ENCODE results near the gene APOC3.

DNA sequence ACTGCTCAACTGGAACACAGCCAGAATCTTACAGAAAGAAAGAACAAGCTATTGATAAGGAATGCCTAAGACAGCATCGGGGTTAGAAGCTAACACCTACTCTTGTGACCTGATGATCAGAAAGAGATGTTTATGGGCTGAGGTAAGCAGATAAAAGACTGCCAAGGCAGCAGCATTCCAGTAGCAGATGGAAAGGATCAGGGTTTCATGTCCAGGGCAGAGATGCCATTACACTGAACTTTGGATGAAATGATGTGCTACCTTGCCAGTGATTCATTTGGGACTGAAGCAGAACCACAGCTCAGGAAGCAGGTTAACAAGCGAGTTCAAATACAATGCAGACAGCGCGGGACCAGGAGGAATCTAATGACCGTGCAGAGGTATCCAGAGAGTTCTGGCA, 34.8 kb downstream of the APOC3 start:
- TF ChIP-seq, protein P1, sequence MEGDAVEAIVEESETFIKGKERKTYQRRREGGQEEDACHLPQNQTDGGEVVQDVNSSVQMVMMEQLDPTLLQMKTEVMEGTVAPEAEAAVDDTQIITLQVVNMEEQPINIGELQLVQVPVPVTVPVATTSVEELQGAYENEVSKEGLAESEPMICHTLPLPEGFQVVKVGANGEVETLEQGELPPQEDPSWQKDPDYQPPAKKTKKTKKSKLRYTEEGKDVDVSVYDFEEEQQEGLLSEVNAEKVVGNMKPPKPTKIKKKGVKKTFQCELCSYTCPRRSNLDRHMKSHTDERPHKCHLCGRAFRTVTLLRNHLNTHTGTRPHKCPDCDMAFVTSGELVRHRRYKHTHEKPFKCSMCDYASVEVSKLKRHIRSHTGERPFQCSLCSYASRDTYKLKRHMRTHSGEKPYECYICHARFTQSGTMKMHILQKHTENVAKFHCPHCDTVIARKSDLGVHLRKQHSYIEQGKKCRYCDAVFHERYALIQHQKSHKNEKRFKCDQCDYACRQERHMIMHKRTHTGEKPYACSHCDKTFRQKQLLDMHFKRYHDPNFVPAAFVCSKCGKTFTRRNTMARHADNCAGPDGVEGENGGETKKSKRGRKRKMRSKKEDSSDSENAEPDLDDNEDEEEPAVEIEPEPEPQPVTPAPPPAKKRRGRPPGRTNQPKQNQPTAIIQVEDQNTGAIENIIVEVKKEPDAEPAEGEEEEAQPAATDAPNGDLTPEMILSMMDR (IDR thresholded peaks at IDR 0.05) = no peak
- no peak for TF ChIP-seq POLR2A (IDR thresholded peaks at IDR 0.05)
